ENCODE measurements around the gene MARK2.
A peak's percentile ranks its signal among the peaks of the same experiment; 100 is the strongest.

The MARK2 gene

GRCh38 chr11:63884196-63884932 is 45.5 kb downstream of the MARK2 start:
- no peak for DNase-seq

- DNase-seq: no peak
Observed at GRCh38 chr11:63887386-63887999, 48.6 kb downstream of the MARK2 start.

DNA sequence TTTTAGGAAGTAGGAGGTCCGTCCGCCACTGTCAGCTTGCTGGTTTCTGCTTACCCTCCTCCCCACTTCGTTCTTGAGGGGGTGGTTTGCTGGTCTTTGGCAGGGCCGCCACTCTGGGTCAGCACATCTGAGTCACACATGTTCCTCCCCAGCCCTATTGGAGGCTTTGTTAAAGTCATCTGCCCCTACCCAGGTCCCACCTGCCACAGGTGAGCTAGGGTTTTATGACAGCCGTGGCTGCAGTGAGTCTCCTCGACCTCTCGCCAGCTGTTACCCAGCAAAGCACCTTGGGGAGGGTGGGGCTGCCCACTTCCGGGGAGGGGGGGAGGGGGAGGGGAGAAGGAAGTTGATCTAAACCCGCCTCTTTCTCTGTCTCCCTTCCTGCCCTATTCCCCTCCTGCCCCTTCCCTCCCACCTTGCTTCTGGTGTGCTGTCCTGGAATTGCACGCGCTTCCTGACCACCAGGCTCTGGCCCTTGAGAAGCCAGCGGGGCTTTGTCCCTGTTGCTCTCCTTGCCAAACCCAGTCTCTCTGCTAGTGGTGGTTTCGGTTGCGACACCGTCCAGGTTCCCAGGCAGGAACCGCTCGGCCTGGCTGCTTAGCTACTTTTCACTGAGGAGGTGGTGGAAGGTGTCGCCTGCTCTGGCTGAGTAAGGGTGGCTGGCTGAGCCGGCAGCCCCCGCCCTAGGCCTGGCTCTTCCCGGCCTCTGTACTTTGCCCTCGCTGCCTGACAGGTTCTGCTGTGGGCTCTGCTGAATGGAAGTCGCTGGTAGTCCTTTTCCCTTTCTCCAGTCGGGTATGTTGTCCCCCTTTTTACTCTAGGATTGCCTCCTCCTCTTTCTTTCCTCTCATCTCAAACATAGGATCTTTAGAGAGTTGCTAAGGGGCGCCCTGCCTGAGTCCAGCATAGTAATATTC is 49.5 kb downstream of the MARK2 start:
- peak; percentile 75 to 78 for DNase-seq

GRCh38 chr11:63889344-63889743 is 50.4 kb downstream of the MARK2 start:
- DNase-seq: no peak

- no peak for DNase-seq
Observed at GRCh38 chr11:63890368-63890767, 51.5 kb downstream of the MARK2 start.

DNA sequence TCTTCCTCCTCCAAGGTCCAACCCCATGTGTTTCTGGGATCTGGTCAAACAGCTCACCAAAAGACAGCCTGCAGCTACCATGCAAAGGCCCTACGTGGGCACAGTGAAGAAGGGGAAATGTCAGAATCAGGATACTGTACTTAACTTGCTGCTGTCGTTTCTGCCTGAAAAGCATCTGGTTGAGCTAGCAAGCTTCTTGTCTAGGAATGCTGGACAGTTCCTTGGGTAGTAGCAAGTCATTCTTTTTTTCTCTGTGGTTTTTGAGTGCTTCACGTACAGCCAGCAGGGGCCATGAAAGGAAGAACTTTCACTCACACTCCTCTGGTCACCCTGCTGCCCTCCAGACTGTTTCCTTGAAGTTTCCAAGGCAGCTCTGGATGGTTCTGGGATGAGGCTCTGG is 53.3 kb downstream of the MARK2 start:
- no peak for DNase-seq

- DNase-seq: no peak
Observed at GRCh38 chr11:63893355-63893754, 54.4 kb downstream of the MARK2 start.

DNA sequence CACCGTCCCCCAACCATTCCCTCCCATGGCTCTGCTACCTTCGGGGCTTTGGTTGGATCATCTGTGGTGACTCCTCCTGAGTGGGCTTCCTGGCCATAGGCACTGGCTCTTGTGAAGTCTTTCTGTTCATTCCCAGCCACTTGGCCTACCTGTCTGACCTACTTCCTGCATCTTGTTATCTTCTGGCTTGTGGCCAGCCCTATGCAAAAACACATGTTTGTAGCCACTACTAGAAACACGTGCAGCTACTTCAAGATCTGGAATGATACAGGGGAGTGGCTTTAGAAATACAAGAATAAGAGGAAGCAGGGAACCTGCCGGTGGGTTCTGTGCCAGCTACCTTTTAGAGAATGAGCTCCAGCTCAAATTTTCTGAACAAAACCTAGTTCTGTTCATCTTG is 57.2 kb downstream of the MARK2 start:
- DNase-seq: no peak

- no peak for DNase-seq
Observed at GRCh38 chr11:63897459-63898146, 58.7 kb downstream of the MARK2 start.

DNA sequence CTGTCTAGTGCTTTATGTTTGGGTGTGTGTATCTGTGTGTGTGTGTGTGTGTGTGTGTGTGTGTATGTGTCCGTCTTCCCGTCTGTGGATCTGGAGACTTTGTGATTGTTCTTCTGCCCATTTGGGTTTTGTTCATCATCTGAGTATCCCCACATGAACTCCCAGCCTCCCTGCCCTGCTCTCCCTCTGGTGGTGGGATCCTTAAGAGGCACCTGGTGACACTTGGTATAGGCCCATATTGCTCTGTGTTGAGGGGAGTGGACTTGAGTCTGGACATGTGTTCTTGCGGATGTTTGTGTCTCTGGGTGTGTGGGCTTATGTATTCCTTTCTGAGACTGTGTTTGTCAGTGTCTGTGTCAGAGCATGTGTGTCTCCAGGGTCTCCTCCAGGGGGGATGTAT is 62.8 kb downstream of the MARK2 start:
- no peak for DNase-seq

GRCh38 chr11:63903884-63904283 is 65.0 kb downstream of the MARK2 start:
- no peak for DNase-seq

- DNase-seq: no peak
Observed at GRCh38 chr11:63904743-63905142, 65.8 kb downstream of the MARK2 start.

DNA sequence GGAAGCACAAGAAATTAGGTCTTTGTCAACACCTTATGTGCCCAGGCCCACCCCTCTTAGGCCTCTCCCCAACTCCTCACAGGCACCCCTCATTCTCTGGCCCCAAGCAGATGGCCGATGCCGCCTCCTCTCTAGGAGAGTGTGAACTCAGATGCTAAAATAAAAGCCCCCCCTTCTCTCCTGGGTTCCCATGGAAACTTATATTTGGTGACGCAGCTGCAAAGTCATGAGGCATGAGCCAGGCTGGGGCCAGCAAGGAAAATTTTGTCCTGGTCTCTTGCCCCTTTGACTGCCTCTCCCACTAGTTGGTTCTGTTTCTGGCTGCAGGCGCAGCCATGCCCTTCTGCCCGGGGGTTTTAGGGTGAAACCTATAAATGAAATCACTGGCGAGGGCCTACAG is 66.3 kb downstream of the MARK2 start:
- no peak for DNase-seq

GRCh38 chr11:63906087-63906486 is 67.2 kb downstream of the MARK2 start:
- no peak for DNase-seq

DNA sequence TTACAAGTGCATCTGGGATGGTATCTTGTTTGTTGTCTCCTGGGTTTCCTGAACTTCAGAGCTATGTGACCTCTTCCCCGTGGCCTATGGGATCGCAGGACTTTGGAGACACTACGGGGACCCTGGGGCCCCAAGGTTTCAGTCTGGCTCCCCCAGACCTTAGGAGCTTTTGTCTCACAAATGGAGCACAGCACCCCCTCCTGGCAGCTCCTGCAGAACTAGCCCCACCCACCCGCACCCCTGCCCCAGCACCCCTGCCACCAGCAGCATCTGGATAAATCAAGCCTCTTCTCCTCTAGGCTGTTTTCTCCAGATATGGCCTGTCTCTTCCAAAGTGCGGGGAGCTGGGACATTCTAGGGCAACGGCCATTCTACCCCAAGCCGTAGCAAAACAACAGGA is 67.7 kb downstream of the MARK2 start:
- DNase-seq: peak; percentile 58 to 64

DNA sequence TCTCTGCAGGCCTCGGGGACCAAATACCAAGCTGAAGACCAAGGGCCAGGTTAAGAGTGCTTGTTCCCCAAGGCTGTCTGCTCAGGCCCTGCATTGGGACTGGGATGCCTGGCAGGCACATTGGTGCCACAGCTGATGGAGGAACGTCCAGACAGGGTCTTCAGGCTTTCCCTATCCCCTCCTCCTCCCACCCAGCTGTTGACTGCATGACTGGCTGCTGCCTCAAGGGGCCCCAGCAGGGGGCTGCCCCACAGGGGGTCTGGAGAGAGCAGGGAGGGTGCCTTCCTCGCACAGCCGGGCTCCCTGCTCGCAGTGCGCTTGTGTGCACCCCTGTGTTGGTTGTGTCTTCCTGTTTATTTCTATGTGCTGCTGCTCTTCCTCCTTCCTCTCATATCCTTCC is 68.2 kb downstream of the MARK2 start:
- no peak for DNase-seq

- no peak for DNase-seq
Observed at GRCh38 chr11:63907808-63908530, 69.1 kb downstream of the MARK2 start.

DNA sequence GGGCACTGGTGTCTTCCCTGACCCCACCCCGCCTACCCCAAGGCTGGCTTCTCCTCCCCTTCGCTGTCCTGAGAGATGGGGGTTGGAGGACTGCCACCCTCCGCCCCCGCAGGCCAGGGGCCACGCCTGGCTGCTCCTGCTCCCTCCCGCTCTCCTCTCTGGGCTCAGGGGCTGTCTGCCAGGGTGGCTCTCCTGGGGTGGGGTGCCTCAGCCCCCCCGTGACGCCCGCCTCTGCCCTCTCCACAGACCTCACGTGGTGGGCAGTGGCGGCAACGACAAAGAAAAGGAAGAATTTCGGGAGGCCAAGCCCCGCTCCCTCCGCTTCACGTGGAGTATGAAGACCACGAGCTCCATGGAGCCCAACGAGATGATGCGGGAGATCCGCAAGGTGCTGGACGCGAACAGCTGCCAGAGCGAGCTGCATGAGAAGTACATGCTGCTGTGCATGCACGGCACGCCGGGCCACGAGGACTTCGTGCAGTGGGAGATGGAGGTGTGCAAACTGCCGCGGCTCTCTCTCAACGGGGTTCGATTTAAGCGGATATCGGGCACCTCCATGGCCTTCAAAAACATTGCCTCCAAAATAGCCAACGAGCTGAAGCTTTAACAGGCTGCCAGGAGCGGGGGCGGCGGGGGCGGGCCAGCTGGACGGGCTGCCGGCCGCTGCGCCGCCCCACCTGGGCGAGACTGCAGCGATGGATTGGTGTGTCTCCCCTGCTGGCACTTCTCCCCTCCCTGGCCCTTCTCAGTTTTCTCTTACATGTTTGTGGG is 69.9 kb downstream of the MARK2 start:
- no peak for DNase-seq

DNA sequence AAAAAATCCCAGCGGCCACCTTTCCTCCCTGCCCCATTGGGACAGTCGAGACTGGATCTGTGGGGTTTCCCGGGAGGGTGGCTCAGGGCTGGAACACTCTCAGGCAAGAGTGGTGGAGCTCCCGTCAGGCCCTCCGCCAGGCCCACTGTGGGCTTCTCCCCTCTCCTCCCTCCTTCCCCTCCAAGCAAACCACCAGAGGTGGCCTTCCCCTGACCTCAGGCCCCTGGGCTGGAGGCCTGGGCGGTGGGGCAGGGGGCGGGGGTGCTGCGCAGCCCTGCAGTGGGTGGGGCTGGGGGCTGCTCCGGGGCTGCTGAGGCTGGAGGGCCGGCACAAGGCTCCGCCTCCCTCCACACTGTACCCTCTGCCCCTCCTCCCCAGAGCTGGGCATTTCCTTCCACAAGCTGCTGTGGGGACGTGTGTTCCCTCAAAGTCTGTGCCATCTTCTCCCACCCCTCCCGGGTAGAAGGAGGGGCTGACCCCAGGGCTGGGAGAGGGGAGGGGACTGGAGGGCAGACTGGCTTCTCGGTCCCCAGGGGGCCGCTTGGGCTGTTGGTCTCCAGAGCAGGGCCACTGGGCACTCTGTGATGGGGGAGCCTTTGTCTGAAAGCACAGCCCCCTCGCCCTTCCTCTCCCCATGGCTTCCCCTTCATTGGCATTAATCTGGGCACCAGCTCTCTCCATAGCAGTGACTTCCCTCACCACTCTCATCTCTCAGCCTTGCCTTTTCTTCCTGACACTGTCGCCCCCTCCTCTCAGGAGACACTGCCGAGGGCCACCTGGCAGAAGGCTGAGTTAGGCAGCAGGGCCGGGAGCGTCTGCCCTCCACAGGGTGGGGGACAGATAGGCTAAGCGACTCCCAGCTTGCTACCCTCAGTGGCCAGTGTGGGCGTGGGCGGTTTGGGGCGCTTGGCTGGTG is 70.9 kb downstream of the MARK2 start:
- no peak for DNase-seq

GRCh38 chr11:63910675-63911074 is 71.8 kb downstream of the MARK2 start:
- no peak for DNase-seq

DNA sequence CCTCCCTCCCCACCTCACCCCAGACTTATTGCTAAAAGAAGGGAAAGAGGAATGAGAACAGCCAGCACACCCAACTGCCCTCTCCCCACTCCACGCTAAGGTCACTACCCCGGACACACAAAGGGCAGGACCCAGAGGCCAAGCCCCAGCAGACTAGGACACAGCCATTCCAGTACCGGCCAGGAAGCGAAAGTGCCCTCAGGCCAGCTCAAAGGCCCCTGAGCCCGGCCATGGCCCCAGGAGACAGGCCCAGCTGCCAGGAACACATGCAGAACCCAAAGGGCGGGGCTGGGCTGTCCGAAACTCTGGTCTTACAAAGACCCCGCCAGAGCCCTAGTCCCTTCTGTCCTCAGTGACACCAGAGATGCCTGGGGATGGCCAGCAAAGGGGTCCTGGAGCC is 72.5 kb downstream of the MARK2 start:
- no peak for DNase-seq

All from activated T-cell treated with anti-CD3 and anti-CD28 coated beads, Interleukin-2, amount 50 U/mL, for 48 hours (primary cell).